Calu3 (cell line): ENCODE data around the gene ABCA2. TPM values are rescaled to one million over a fixed set of nuclear protein-coding genes. Genes with fewer than 3 reads are reported as not detected.

Source experiments
- BruUV-seq: library from RNA; stranded (reverse); fragments of 400-500 nt; replicated peaks from 2 replicates; lab custom pipeline; 2021; lab: Mats Ljungman, UMichigan
- CTCF ChIA-PET: fragments of 300-600 bp; sonication (Branson Sonifier 250); formaldehyde crosslinking; loops from one replicate; lab custom pipeline; 2022; ENCODE audit warnings: antibody characterized with exemption; lab: Charles Lee
- DNase-seq: peaks from one replicate; pipeline ENCODE4 v3.0.0; 2022
- H3K27ac Mint-ChIP-seq: one replicate; pipeline ENCODE4 v1.8.0; 2022; ENCODE audit warnings: mixed read lengths; ENCODE audit not compliant: unreplicated experiment
- H3K27me3 Mint-ChIP-seq: one replicate; pipeline ENCODE4 v1.8.0; 2022; ENCODE audit warnings: mixed read lengths; ENCODE audit not compliant: unreplicated experiment
- H3K36me3 Mint-ChIP-seq: one replicate; pipeline ENCODE4 v1.8.0; 2022; ENCODE audit warnings: mild to moderate bottlenecking, moderate library complexity, mixed read lengths; ENCODE audit not compliant: insufficient read depth, unreplicated experiment
- H3K4me1 Mint-ChIP-seq: one replicate; pipeline ENCODE4 v1.8.0; 2022; ENCODE audit warnings: mild to moderate bottlenecking, low read depth, mixed read lengths; ENCODE audit not compliant: unreplicated experiment
- H3K4me3 Mint-ChIP-seq: one replicate; pipeline ENCODE4 v1.8.0; 2022; ENCODE audit warnings: mild to moderate bottlenecking, low read depth, moderate library complexity, mixed read lengths; ENCODE audit not compliant: unreplicated experiment
- H3K9me3 Mint-ChIP-seq: one replicate; pipeline ENCODE4 v1.8.0; 2022; ENCODE audit warnings: low read depth, mixed read lengths; ENCODE audit not compliant: unreplicated experiment
- CTCF ChIP-seq: fragments of 200-600 bp; IDR thresholded peaks from one replicate; pipeline ENCODE4 v1.8.0; 2022; ENCODE audit warnings: antibody characterized with exemption; ENCODE audit not compliant: unreplicated experiment
- intact Hi-C: fragments of 100-400 bp; cut with micrococcal nuclease; formaldehyde crosslinking; loops from one replicate; pipeline ENCODE4 v1.10.0; 2022; ENCODE audit not compliant: unreplicated experiment
- total RNA-seq: library from RNA; stranded (reverse); gene quantifications from 2 replicates; pipeline ENCODE4 v1.2.3, GENCODE V29; 2022

ABCA2 gene
- total RNA-seq, 1 experiment from 2014 or later: 47.6 TPM

- Mint-ChIP-seq H3K9me3 (no peaks in the 10 kb centered on the region), H3K27ac (no peak overlapping the region), H3K27me3 (no peaks in the 10 kb centered on the region), H3K36me3 (peaks cover 12% of the 10 kb centered on the region), H3K4me1 (peaks cover 9% of the 10 kb centered on the region), H3K4me3 (no peak overlapping the region)
- CTCF ChIA-PET: no interaction called here
- no peak for TF ChIP-seq CTCF
- intact Hi-C loops: no loop called here
- BruUV-seq: no TSS peak
- DNase-seq: no peak
Measured at GRCh38 chr9:137075275-137075775, 47.3 kb upstream of the ABCA2 start.

GRCh38 chr9:137074657-137075274, 46.7 kb upstream of the ABCA2 start:
- intact Hi-C loops: no loop called here
- BruUV-seq: no TSS peak
- no peak overlapping the region for H3K27ac Mint-ChIP-seq
- no peak for TF ChIP-seq CTCF
- H3K9me3 Mint-ChIP-seq: no peaks in the 10 kb centered on the region
- H3K4me1 Mint-ChIP-seq: peaks cover 9% of the 10 kb centered on the region
- CTCF ChIA-PET: interaction anchor here (1.5 kb wide), 1 partner anchor 8 kb away, joined by 3 read pairs; no protein-coding TSS in a partner anchor
- peaks cover 14% of the 10 kb centered on the region for H3K36me3 Mint-ChIP-seq
- H3K27me3 Mint-ChIP-seq: no peaks in the 10 kb centered on the region
- DNase-seq: no peak
- no peak overlapping the region for H3K4me3 Mint-ChIP-seq

- DNase-seq: no peak
- intact Hi-C loops: no loop called here
- H3K4me3 Mint-ChIP-seq: no peak overlapping the region
- BruUV-seq: no TSS peak
- no peak overlapping the region for H3K27ac Mint-ChIP-seq
- H3K4me1 Mint-ChIP-seq: peaks cover 9% of the 10 kb centered on the region
- no peaks in the 10 kb centered on the region for H3K27me3 Mint-ChIP-seq
- H3K36me3 Mint-ChIP-seq: peaks cover 22% of the 10 kb centered on the region
- no peaks in the 10 kb centered on the region for H3K9me3 Mint-ChIP-seq
- CTCF ChIA-PET: interaction anchor here (1.5 kb wide), 1 partner anchor 9 kb away, joined by 3 read pairs; no protein-coding TSS in a partner anchor
- no peak for TF ChIP-seq CTCF
Measured at GRCh38 chr9:137073992-137074399, 46.0 kb upstream of the ABCA2 start.

DNA sequence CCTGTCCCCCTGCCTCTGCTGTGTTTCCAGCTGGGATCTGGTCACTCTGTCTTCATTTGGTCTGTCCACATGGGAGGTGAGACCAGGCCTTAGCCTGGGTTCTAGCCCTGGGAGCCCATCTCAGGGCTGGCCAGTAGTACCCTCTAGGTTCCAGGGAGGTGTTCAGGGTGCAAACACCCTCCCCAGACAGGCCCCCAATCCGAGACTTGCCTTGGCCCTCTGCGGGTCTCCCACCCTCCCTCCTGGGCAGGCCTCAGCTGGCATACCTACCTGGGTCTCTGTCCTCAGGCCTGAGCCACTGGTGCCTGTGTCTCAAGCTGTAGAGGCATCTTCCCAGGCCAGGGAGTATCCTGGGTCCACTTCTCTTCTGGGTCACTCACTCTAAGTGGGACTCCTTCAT, 43.2 kb upstream of the ABCA2 start:
- peaks cover 16% of the 10 kb centered on the region for H3K4me1 Mint-ChIP-seq
- no TSS peak for BruUV-seq
- no peak for DNase-seq
- no peaks in the 10 kb centered on the region for H3K9me3 Mint-ChIP-seq
- no peaks in the 10 kb centered on the region for H3K27me3 Mint-ChIP-seq
- intact Hi-C loops: no loop called here
- peak overlapping the region; percentile 70 for H3K4me3 Mint-ChIP-seq
- H3K27ac Mint-ChIP-seq: peak overlapping the region; percentile 44
- H3K36me3 Mint-ChIP-seq: peaks cover 25% of the 10 kb centered on the region
- CTCF ChIA-PET: interaction anchor here (2.0 kb wide), 1 partner anchor 15 kb away, joined by 10 read pairs; the partner anchor contains the start of gene MAN1B1
- TF ChIP-seq CTCF: no peak
